Measurements from ENCODE around the gene CDH6. TPM values are rescaled to one million over a fixed set of nuclear protein-coding genes. Genes with fewer than 3 reads are reported as not detected.

CDH6 gene
- total and polyA plus RNA-seq, 2 of the 13 experiments (the other 11 are each of a cell fraction or from before 2014, with no cell fraction given), result not detected

GRCh38 chr5:31372124-31372523 lies 178.6 kb downstream of the CDH6 start:
- Histone ChIP-seq H2AFZ (ENCODE audit: low read length) (no peak overlapping the region), H4K20me1 (ENCODE audit: insufficient read depth, low read length) (no peaks in the 10 kb centered on the region), H3K9ac (ENCODE audit: insufficient read depth, low read depth, low read length) (no peak overlapping the region), H3K27me3 (ENCODE audit: control insufficient read depth in 1 of 2, insufficient read depth in 2 of 2, low read length in 2 of 2) (peaks cover 0 to 18% of the 10 kb centered on the region in 2 experiments; a peak in 3 of 5 replicates), H3K79me2 (ENCODE audit: insufficient read depth, low read length) (no peaks in the 10 kb centered on the region), H3K4me2 (ENCODE audit: low read depth, low read length) (no peak overlapping the region), H3K4me1 (ENCODE audit: insufficient read depth, low read length) (no peaks in the 10 kb centered on the region), H3K9me3 (ENCODE audit: low read length) (no peaks in the 10 kb centered on the region), H3K36me3 (replicated peaks in 1 of 2; ENCODE audit: control insufficient read depth in 1 of 2, insufficient read depth in 2 of 2, low read length in 2 of 2) (no peaks in the 10 kb centered on the region), H3K4me3 (replicated peaks in 1 of 3; ENCODE audit: insufficient read depth in 1 of 3, low read depth in 2 of 3, low read length in 3 of 3) (no peak overlapping the region), H3K27ac (ENCODE audit: extremely low read length, insufficient read depth, low read length) (no peak overlapping the region)
- ChIA-PET CTCF (ENCODE audit: low intra/inter-chr PET ratio, low total read pairs) (no interaction called here), POLR2A (no interaction called here)
- intact Hi-C loops (cut with micrococcal nuclease; ENCODE audit: unreplicated experiment), result no loop called here
- in situ Hi-C loops (cut with HindIII; ENCODE audit: extremely low pct_ligation_motif_present, low pct_unique_long_range_greater_than_20kb), result no loop called here
- 11% methylated on average over 1 of the region's 1 CpG for WGBS (ENCODE audit: low lambda C conversion rate)
- no TSS peak for BruUV-seq (replicated peaks)
- no peak for DNase-seq (ENCODE audit: low spot score)
- no peak for ATAC-seq
- TF ChIP-seq RORA (CRISPR knock-in tag; IDR thresholded peaks at IDR 0.05) (no peak), TCF7 (IDR thresholded peaks at IDR 0.05; ENCODE audit: low read depth) (no peak), ZZZ3 (CRISPR knock-in tag; IDR thresholded peaks at IDR 0.05; ENCODE audit: borderline replicate concordance) (no peak), CSRNP1 (CRISPR knock-in tag; IDR thresholded peaks at IDR 0.05) (no peak), DPF2 (CRISPR knock-in tag; IDR thresholded peaks at IDR 0.05; ENCODE audit: borderline replicate concordance, low read depth) (no peak), HES4 (CRISPR knock-in tag; IDR thresholded peaks at IDR 0.05; ENCODE audit: borderline replicate concordance) (no peak), NR2C2 (CRISPR knock-in tag; IDR thresholded peaks at IDR 0.05; ENCODE audit: borderline replicate concordance) (no peak), ZNF746 (CRISPR knock-in tag; IDR thresholded peaks at IDR 0.05) (no peak), GLI4 (CRISPR knock-in tag; IDR thresholded peaks at IDR 0.05; ENCODE audit: borderline replicate concordance) (no peak), XRCC5 (optimal IDR thresholded peaks at IDR 0.05; ENCODE audit: low read length) (no peak), AGO1 (IDR thresholded peaks at IDR 0.05; ENCODE audit: low read depth, low read length, poor library complexity, severe bottlenecking) (no peak), ZNF362 (CRISPR knock-in tag; IDR thresholded peaks at IDR 0.05; ENCODE audit: borderline replicate concordance) (no peak), ZNF562 (CRISPR knock-in tag; IDR thresholded peaks at IDR 0.05; ENCODE audit: borderline replicate concordance) (no peak), ZNF605 (CRISPR knock-in tag; IDR thresholded peaks at IDR 0.05) (no peak), GATAD1 (CRISPR knock-in tag; IDR thresholded peaks at IDR 0.05) (no peak), ZNF383 (CRISPR knock-in tag; IDR thresholded peaks at IDR 0.05; ENCODE audit: borderline replicate concordance) (no peak), ZMYM2 (CRISPR knock-in tag; IDR thresholded peaks at IDR 0.05) (no peak)
- TF ChIP-seq, protein P1, sequence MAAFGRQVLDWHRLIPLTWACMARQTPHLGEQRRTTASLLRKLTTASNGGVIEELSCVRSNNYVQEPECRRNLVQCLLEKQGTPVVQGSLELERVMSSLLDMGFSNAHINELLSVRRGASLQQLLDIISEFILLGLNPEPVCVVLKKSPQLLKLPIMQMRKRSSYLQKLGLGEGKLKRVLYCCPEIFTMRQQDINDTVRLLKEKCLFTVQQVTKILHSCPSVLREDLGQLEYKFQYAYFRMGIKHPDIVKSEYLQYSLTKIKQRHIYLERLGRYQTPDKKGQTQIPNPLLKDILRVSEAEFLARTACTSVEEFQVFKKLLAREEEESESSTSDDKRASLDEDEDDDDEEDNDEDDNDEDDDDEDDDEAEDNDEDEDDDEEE (CRISPR knock-in tag; IDR thresholded peaks at IDR 0.05), result no peak
- no peak for FAIRE-seq
